Measurements from ENCODE around the gene NOL7.

The NOL7 gene

DNA sequence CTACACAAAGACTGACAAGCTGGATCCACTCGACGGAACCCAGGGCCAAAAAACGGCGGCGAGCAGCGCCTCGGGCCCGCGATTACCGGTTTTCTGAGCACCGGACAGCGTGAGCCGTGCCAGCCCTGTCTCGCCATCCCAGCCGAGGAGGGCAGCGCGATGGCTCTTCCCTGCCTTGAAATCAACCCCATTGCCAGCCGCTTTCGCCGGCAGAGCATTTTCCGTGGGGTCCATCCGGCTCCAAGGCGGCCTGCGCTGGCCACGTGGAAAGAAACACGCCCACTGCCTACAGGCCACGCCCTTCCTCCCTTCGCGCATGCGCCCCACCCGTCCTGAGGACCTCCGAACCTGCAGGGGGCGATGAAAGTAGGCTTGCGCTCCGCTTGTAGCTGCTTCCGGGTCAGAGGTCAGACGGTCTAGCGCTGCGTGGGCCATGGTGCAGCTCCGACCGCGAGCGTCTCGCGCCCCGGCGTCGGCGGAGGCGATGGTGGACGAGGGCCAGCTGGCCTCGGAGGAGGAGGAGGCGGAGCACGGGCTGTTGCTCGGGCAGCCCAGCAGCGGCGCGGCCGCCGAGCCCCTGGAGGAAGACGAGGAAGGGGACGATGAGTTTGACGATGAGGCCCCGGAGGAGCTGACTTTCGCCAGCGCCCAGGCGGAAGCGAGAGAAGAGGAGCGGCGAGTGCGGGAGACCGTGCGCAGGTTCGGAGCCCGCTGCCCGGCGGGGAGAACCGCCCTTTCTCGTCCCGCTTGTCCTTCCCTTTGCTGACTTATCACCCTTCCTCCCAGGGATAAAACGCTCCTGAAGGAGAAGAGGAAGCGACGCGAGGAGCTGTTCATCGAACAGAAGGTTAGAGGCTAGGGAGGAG, at the start of gene NOL7:
Gene NOL7, plus strand, starts transcription at position 410 of the 866 bp plus-strand sequence. Its CDS starts 24 bp downstream, at position 434.
- peak; percentile 98 to 99 for DNase-seq

GRCh38 chr6:13565921-13566320, 49.2 kb upstream of the NOL7 start:
- no peak for DNase-seq

- no peak for DNase-seq
Measured at GRCh38 chr6:13566500-13566899, 48.6 kb upstream of the NOL7 start.

- no peak for DNase-seq
Measured at GRCh38 chr6:13568970-13569369, 46.2 kb upstream of the NOL7 start.

DNA sequence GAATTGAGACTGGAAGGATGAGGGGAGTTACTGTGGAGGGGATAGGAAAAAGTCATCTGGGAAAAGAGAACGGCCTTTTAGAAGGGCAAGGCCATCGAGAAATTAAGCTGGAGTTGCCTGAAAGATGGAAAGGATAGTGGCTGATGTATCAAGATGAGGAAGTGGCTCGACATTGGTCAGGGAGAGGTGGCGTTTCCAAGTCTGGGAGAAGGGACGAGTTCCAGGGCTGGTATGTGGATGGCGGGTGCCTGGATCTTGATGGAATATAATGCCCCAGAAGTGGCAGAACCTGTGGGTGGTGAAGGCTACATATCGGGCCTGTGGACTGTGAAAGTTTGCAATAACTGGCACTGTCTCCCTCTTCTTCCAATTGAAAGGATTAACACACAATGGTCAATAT, 42.9 kb upstream of the NOL7 start:
- no peak for DNase-seq

- DNase-seq: no peak
Measured at GRCh38 chr6:13572951-13573654, 42.0 kb upstream of the NOL7 start.

- peak in 1 of 2 experiments; percentile 1 for DNase-seq
Measured at GRCh38 chr6:13573669-13574110, 41.4 kb upstream of the NOL7 start.

- peak; percentile 89 to 93 for DNase-seq
Measured at GRCh38 chr6:13574149-13574570, 41.0 kb upstream of the NOL7 start.

- peak; percentile 51 to 53 for DNase-seq
Measured at GRCh38 chr6:13574571-13575376, 40.4 kb upstream of the NOL7 start, which contains the start of gene SIRT5. TSS of gene SIRT5 (plus strand) at chr6:13574601. CDS start at chr6:13584111, 9,510 bp downstream.

GRCh38 chr6:13575377-13575775, 39.8 kb upstream of the NOL7 start:
- peak; percentile 71 for DNase-seq

DNA sequence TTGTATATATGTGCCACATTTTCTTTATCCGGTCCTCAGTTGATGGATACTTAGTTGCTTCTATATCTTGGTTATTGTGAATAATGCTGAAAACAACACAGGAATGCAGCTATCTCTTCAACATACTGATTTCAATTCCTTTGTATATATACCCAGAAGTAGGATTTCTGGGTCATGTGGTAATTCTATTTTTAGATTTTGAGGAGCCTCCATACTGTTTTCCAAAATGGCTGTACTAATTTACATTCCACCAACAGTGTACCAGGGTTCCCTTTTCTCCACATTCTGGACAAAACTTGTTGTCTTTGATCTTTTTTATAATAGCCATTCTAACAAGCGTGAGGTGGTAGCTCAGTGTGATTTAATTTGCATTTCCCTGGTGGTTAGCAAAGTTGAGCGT, 39.1 kb upstream of the NOL7 start:
- no peak for DNase-seq

- DNase-seq: no peak
Measured at GRCh38 chr6:13577926-13578325, 37.2 kb upstream of the NOL7 start.

DNA sequence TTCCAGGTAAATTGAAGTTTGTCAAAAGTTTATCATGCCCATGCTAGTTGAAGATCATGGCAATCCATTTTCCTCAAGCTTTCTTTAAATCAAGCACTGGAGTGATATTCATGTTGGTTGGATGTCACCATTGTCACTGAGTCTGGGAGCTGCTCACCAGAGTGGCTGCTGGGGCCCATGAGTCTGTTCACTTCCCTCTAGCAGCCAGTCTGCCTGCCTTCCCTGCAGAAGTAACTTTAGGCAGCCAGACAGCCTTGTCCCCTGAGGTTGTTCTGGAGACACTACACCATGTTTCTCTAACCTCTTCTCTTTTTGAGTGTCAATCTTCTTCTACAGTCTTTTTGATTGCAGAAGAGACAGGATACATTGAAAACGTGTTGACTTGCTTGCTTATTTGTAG, 35.2 kb upstream of the NOL7 start:
- no peak for DNase-seq

DNA sequence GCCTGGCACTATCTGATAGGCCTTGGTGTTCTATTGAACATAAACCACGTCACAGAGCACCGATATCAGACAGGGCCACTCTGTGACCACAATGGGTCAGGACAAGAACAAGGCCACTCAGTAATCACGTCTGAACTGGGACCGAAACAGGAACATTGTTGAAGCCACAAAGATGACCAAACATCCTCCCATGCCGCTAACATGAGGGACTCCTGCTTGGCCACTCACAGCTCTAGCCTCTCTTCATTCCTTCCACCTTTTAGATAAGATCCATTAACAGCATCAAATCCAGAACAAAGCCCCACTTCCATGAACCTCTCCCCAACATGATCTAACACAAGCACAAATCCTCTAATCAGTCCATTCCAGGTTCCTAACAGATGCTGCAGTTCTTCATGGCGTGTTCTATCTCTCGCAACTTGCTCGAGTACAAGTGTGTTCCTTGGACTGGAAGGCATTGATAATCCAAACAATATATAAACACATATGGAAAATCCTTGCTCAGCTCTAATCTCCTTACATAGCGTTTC, 33.4 kb upstream of the NOL7 start:
- DNase-seq: no peak

GRCh38 chr6:13586603-13587542, 28.3 kb upstream of the NOL7 start:
- no peak for DNase-seq

DNA sequence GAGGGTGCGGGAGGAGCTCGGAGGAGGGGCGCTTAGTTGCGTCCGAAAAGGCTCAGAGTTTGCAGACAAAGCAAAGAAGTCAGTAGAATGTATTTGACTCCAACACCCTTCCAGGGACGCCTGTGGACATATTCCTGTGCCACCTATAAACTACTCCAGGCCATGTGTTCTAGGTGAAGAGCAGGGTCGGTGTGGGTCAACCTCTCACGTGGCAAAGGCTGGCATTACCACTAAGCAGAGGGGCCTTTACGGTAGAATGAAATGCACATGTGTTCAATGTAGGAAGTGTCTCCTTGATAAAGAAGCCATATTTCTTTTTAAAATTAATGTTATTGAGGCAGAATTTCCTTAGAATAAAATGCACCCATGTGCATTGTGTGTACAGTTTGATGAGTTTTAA, 25.3 kb upstream of the NOL7 start:
- DNase-seq: no peak

DNA sequence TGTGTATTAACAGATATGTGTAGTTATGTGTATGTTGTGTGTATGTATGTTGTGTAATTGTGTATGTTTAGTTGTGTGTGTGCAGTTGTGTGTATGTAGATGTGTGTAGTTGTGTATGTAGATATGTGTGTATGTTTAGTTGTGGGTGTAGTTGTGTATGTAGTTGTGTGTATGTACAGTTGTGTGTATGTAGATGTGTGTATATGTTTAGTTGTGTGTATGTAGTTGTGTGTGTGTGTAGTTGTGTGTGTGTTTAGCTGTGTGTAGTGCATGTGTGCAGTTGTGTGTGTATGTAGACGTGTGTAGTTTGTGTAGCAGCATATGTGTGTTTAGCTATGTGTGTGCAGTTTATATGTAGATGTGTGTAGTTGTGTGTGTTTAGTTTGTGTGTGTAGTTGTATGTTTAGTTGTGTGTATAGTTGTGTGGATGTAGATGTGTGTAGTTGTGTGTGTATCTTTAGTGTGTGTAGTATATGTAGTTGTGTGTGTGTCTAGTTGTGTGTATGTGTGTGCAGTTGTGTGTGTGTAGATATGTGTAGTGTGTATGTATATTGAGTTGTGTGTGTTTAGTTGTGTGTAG, 24.5 kb upstream of the NOL7 start:
- DNase-seq: no peak

- DNase-seq: no peak
Measured at GRCh38 chr6:13591205-13591921, 23.8 kb upstream of the NOL7 start.

GRCh38 chr6:13593103-13593502, 22.0 kb upstream of the NOL7 start:
- DNase-seq: no peak

- DNase-seq: no peak
Measured at GRCh38 chr6:13593720-13594119, 21.4 kb upstream of the NOL7 start.

DNA sequence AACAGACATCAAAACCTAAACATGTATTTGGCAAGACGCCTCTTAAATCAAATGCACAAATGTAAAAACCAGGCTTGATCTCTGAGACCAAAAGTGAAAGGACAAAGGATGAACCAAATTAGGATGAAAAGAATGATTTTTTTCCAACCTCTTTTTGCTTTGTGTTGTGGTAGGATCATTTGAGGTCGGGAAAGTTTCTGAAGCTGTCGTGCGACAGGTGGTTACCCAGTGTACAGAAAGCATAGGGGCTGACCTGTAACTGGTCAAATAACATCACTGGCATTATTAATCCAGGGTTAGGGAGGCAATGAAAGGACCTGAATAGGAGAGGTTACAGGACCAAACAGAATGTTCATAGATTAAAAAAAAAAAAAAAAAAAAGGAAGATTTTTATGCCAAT, 18.1 kb upstream of the NOL7 start:
- no peak for DNase-seq

Data from activated CD4-positive, alpha-beta T cell treated with anti-CD3 and anti-CD28 coated beads, Interleukin-2, amount 50 U/mL, for 4 hours (primary cell).